GM12878 (cell line): ENCODE measurements around the gene TTC33. TPM values are rescaled to one million over a fixed set of nuclear protein-coding genes. Genes with fewer than 3 reads are reported as not detected.

Experiments used
- ATAC-seq: fragments of 200-7000 bp; cut with Tn5 transposase; 3 replicates; pipeline ENCODE4 v1.9.1; 2020; ENCODE audit warnings: mild to moderate bottlenecking, moderate library complexity
- BruUV-seq: library from RNA; stranded (reverse); fragments of 400-500 nt; replicated peaks from 2 replicates; lab custom pipeline; 2021; lab: Mats Ljungman, UMichigan
- CTCF ChIA-PET: fragments of 300-600 bp; sonication (Branson Sonifier 250); formaldehyde crosslinking; extraction: SDS; loops from one replicate; lab custom pipeline; 2021; ENCODE audit warnings: inconsistent platforms; lab: Yijun Ruan, JAX
- POLR2A ChIA-PET: fragments of 350-600 bp; formaldehyde crosslinking; extraction: SDS; loops from one replicate; lab custom pipeline; 2021; ENCODE audit warnings: inconsistent platforms; lab: Charles Lee
- RAD21 ChIA-PET: fragments of 300-600 bp; sonication (Branson Sonifier 250); formaldehyde crosslinking; loops from one replicate; lab custom pipeline; 2023; ENCODE audit warnings: antibody characterized with exemption; ENCODE audit not compliant: unreplicated experiment; lab: Charles Lee
- SMC1A ChIA-PET: fragments of 300-600 bp; sonication (Branson Sonifier 250); formaldehyde crosslinking; loops from one replicate; lab custom pipeline; 2023; ENCODE audit not compliant: unreplicated experiment, uncharacterized antibody; lab: Charles Lee
- DNase-seq: peaks from one replicate; pipeline ENCODE4 v3.0.0-alpha.2; 2011; ENCODE audit warnings: low read depth, low spot score
- FAIRE-seq: peaks from 3 replicates; lab custom pipeline; 2011; peaks lifted over from hg19 to GRCh38; lab: Jason Lieb, UNC
- H2AFZ ChIP-seq: 2 replicates; pipeline ENCODE4 v1.6.0; 2011; ENCODE audit warnings: low read depth, low read length, control low read depth; ENCODE audit not compliant: control insufficient read depth
- H3K27ac ChIP-seq: 2 replicates; pipeline ENCODE4 v1.5.1; 2011; ENCODE audit warnings: control low read depth; ENCODE audit not compliant: control insufficient read depth, insufficient read depth
- H3K27me3 ChIP-seq, 2 experiments: replicated peaks in 1 of 2; 2 replicates each; pipeline versions ENCODE4 v1.6.0 to v1.6.1; 2011; ENCODE audit warnings: low read length in 1 of 2; ENCODE audit not compliant: control insufficient read depth in 2 of 2, insufficient read depth in 2 of 2
- H3K36me3 ChIP-seq, 2 experiments: 2 replicates each; pipeline ENCODE4 v1.5.1; 2011; ENCODE audit warnings: low read length in 1 of 2; ENCODE audit not compliant: control insufficient read depth in 2 of 2, insufficient read depth in 2 of 2
- H3K4me1 ChIP-seq: 2 replicates; pipeline ENCODE4 v1.6.1; 2011; ENCODE audit warnings: mild to moderate bottlenecking, low read length, moderate library complexity, mixed read lengths; ENCODE audit not compliant: control insufficient read depth, insufficient read depth
- H3K4me2 ChIP-seq: 2 replicates; pipeline ENCODE4 v1.6.0; 2011; ENCODE audit warnings: control low read depth; ENCODE audit not compliant: control insufficient read depth, insufficient read depth
- H3K4me3 ChIP-seq: fragments of 200-600 bp; sonication (generic); 2 replicates; pipeline ENCODE4 v1.5.1; 2016
- H3K79me2 ChIP-seq: 2 replicates; pipeline ENCODE4 v1.6.0; 2011; ENCODE audit warnings: low read length; ENCODE audit not compliant: control insufficient read depth, insufficient read depth
- H3K9ac ChIP-seq: 2 replicates; pipeline ENCODE4 v1.8.0; 2011; ENCODE audit warnings: low read length, control low read depth, mixed read lengths; ENCODE audit not compliant: control insufficient read depth, insufficient read depth
- H3K9me3 ChIP-seq: replicated peaks from 3 replicates; pipeline ENCODE4 v1.5.1; 2011; ENCODE audit warnings: mild to moderate bottlenecking, low read length; ENCODE audit not compliant: control insufficient read depth, insufficient read depth
- H4K20me1 ChIP-seq: 2 replicates; pipeline ENCODE4 v1.6.0; 2011; ENCODE audit not compliant: control insufficient read depth, insufficient read depth
- ATF7 ChIP-seq: fragments of 450-650 bp; IDR thresholded peaks from 2 replicates; pipeline ENCODE4 v1.6.1; 2016; ENCODE audit warnings: low read depth, mild to moderate bottlenecking
- BHLHE40 ChIP-seq, 2 experiments: fragments of 450-650 bp in 1 of 2; IDR thresholded peaks; 2 replicates each; pipeline ENCODE4 v1.6.1; 2011 to 2017; ENCODE audit warnings: low read depth in 2 of 2, borderline replicate concordance in 1 of 2, improper control_type of control experiment in 1 of 2, low read length in 1 of 2, mild to moderate bottlenecking in 1 of 2
- CREB1 ChIP-seq: IDR thresholded peaks from 2 replicates; pipeline ENCODE4 v1.6.1; 2012; ENCODE audit warnings: low read depth, mild to moderate bottlenecking, inconsistent platforms
- CREM ChIP-seq: IDR thresholded peaks from 2 replicates; pipeline ENCODE4 v1.6.1; 2014; ENCODE audit warnings: antibody characterized with exemption, low read depth
- EED ChIP-seq: sonication (generic); IDR thresholded peaks from 2 replicates; pipeline ENCODE4 v1.6.1; 2016; ENCODE audit warnings: antibody characterized with exemption, low read depth
- EZH2 ChIP-seq: IDR thresholded peaks from 2 replicates; pipeline ENCODE4 v1.6.1; 2012; ENCODE audit warnings: low read depth, mild to moderate bottlenecking, control low read depth, inconsistent platforms, low read length, borderline replicate concordance; ENCODE audit not compliant: control insufficient read depth
- FOS ChIP-seq: IDR thresholded peaks from 3 replicates; pipeline ENCODE4 v1.6.1; 2011; ENCODE audit warnings: borderline replicate concordance; ENCODE audit not compliant: insufficient read length; ENCODE audit errors: extremely low read depth
- JUND ChIP-seq: IDR thresholded peaks from 2 replicates; pipeline ENCODE4 v1.6.1; 2012; ENCODE audit warnings: low read depth, mild to moderate bottlenecking, low read length, improper control_type of control experiment, moderate library complexity
- KDM1A ChIP-seq: fragments of 200-600 bp; sonication (generic); IDR thresholded peaks from 2 replicates; pipeline ENCODE4 v1.6.1; 2016; ENCODE audit warnings: borderline replicate concordance
- NR2F1 ChIP-seq: fragments of 450-650 bp; conservative IDR thresholded peaks from 2 replicates; pipeline ENCODE4 v1.6.1; 2017; ENCODE audit warnings: mild to moderate bottlenecking
- PML ChIP-seq: IDR thresholded peaks from 2 replicates; pipeline ENCODE4 v1.6.1; 2012; ENCODE audit warnings: low read length, inconsistent platforms
- RBBP5 ChIP-seq: fragments of 200-600 bp; sonication (generic); conservative IDR thresholded peaks from 2 replicates; pipeline ENCODE4 v1.6.1; 2016
- RCOR1 ChIP-seq: conservative IDR thresholded peaks from 2 replicates; pipeline ENCODE4 v1.6.1; 2012; ENCODE audit warnings: low read depth, low read length, improper control_type of control experiment
- RFX5 ChIP-seq: IDR thresholded peaks from 2 replicates; pipeline ENCODE4 v1.6.1; 2011; ENCODE audit warnings: low read depth, low read length, improper control_type of control experiment
- SIN3A ChIP-seq: IDR thresholded peaks from 2 replicates; pipeline ENCODE4 v1.6.1; 2012; ENCODE audit warnings: low read depth, low read length, improper control_type of control experiment
- SPI1 ChIP-seq: IDR thresholded peaks from 2 replicates; pipeline ENCODE4 v1.6.1; 2011; ENCODE audit warnings: low read depth, mild to moderate bottlenecking, low read length, moderate library complexity, borderline replicate concordance; ENCODE audit not compliant: insufficient read depth
- TCF3 ChIP-seq: IDR thresholded peaks from 2 replicates; pipeline ENCODE4 v1.6.1; 2012; ENCODE audit warnings: low read depth, mild to moderate bottlenecking, low read length, borderline replicate concordance; ENCODE audit not compliant: insufficient read depth
- ZNF207 ChIP-seq: fragments of 450-650 bp; IDR thresholded peaks from 2 replicates; pipeline ENCODE4 v1.6.1; 2014; ENCODE audit warnings: antibody characterized with exemption, mild to moderate bottlenecking, borderline replicate concordance
- ZNF274 ChIP-seq: IDR thresholded peaks from one replicate; pipeline ENCODE4 v1.8.0; 2011; ENCODE audit not compliant: insufficient read length, insufficient read depth
- ZNF687 ChIP-seq: fragments of 450-650 bp; IDR thresholded peaks from 2 replicates; pipeline ENCODE4 v1.6.1; 2017; ENCODE audit warnings: mild to moderate bottlenecking, moderate library complexity
- WGBS: methylation state at CpG from one replicate; pipeline ENCODE4 v1.1.6; 2016; ENCODE audit warnings: low lambda C conversion rate; ENCODE audit not compliant: insufficient replicate concordance, insufficient coverage; ENCODE audit errors: missing lambda C conversion rate; 5-methylcytosine and 5-hydroxymethylcytosine counted together
- in situ Hi-C: fragments of 300-500 bp; cut with MboI; formaldehyde crosslinking; loops from 9 replicates; pipeline ENCODE4 v1.14.3; 2018; ENCODE audit warnings: mixed read lengths
- intact Hi-C: fragments of 100-400 bp; cut with micrococcal nuclease; formaldehyde crosslinking; loops from one replicate; pipeline ENCODE4 v1.14.2; 2022; ENCODE audit not compliant: unreplicated experiment
- polyA plus RNA-seq, 11 experiments: library from polyadenylated mRNA; depleted of rRNA in 4 of 11; unstranded in 6 of 11; stranded (reverse) in 5 of 11; fragments of >200 nt; fragmentation: Nextera tagmentation in 4 of 11; fragmentation: Illumina TruSeq in 1 of 11; extraction: Ambion mirVana in 4 of 11; extraction: Trizol in 1 of 11; gene quantifications; 1 replicate in 1 of 11; 2 replicates in 10 of 11; pipeline versions ENCODE4 v1.2.1 to v1.2.3, GENCODE V29; 2011 to 2016; ENCODE audit warnings: inconsistent platforms in 2 of 11, missing spikeins in 2 of 11, low read depth in 1 of 11
- total RNA-seq, 4 experiments: library from RNA; depleted of rRNA in 3 of 4; stranded (reverse); fragments of >200 nt in 3 of 4; fragmentation: Illumina TruSeq in 1 of 4; extraction: Trizol in 1 of 4; gene quantifications; 2 replicates each; pipeline versions ENCODE4 v1.2.1 to v1.2.3, GENCODE V29; 2013 to 2021

The TTC33 gene
- total and polyA plus RNA-seq, 10 of the 15 experiments (the other 5 are each of a cell fraction or from before 2014, with no cell fraction given), result 7.9 to 22.3 (median 14.6) TPM

- no peak overlapping the region for H3K9ac ChIP-seq
- in situ Hi-C loops, result no loop called here
- no peaks in the 10 kb centered on the region for H3K27me3 ChIP-seq
- no peak overlapping the region for H2AFZ ChIP-seq
- H3K36me3 ChIP-seq, result no peaks in the 10 kb centered on the region
- no peak for ATAC-seq
- no peak overlapping the region for H3K4me3 ChIP-seq
- H3K27ac ChIP-seq, result no peak overlapping the region
- ChIA-PET RAD21 (no interaction called here), CTCF (no interaction called here), POLR2A (no interaction called here), SMC1A (no interaction called here)
- H3K9me3 ChIP-seq, result no peaks in the 10 kb centered on the region; the same call in 1 of the 3 replicates
- TF ChIP-seq KDM1A (no peak), ZNF687 (no peak), BHLHE40 (IDR thresholded peaks at IDR 0.05; ENCODE audit: borderline replicate concordance in 1 of 2, low read depth in 2 of 2, low read length in 1 of 2) (no peak), CREB1 (no peak), ZNF207 (no peak), TCF3 (no peak), ATF7 (no peak), FOS (no peak), RCOR1 (no peak), SIN3A (no peak), EED (no peak), NR2F1 (no peak), JUND (no peak), SPI1 (no peak), EZH2 (no peak), PML (no peak), RBBP5 (no peak), ZNF274 (no peak), CREM (no peak), RFX5 (no peak)
- no peak for FAIRE-seq
- 21% methylated on average over 4 of the region's 4 CpGs for WGBS
- BruUV-seq, result no TSS peak
- no peaks in the 10 kb centered on the region for H3K4me1 ChIP-seq
- no peaks in the 10 kb centered on the region for H3K79me2 ChIP-seq
- H3K4me2 ChIP-seq, result no peak overlapping the region
- intact Hi-C loops, result no loop called here
- no peaks in the 10 kb centered on the region for H4K20me1 ChIP-seq
- no peak for DNase-seq
Measured at GRCh38 chr5:40560474-40561110, 195.2 kb downstream of the TTC33 start.
